OCI-LY1 (cell line): ENCODE measurements around the gene RNF19B.

Experiments used
- H2AFZ ChIP-seq: fragments of 200-600 bp; sonication (generic), shearing (Covaris generic); 2 replicates; pipeline ENCODE4 v1.6.0; 2014; ENCODE audit warnings: antibody characterized with exemption, mild to moderate bottlenecking, low read length
- H3F3A ChIP-seq: fragments of 200-600 bp; sonication (generic), shearing (Covaris generic); 2 replicates; pipeline ENCODE4 v1.6.0; 2014; ENCODE audit warnings: mild to moderate bottlenecking, antibody characterized with exemption, low read length, moderate library complexity; ENCODE audit not compliant: insufficient read depth
- H3K27ac ChIP-seq: fragments of 200-600 bp; sonication (generic); 2 replicates; pipeline ENCODE4 v1.5.1; 2014; ENCODE audit warnings: low read length, mixed run types, mild to moderate bottlenecking, low read depth; ENCODE audit not compliant: poor library complexity, severe bottlenecking
- H3K27me3 ChIP-seq: fragments of 200-600 bp; sonication (generic); 2 replicates; pipeline ENCODE4 v1.6.0; 2014; ENCODE audit warnings: antibody characterized with exemption, mild to moderate bottlenecking, low read length, moderate library complexity; ENCODE audit not compliant: insufficient read depth
- H3K36me3 ChIP-seq: fragments of 200-600 bp; sonication (generic); 2 replicates; pipeline ENCODE4 v1.6.1; 2014; ENCODE audit warnings: mild to moderate bottlenecking, antibody characterized with exemption, low read length, moderate library complexity, mixed read lengths; ENCODE audit not compliant: insufficient read depth
- H3K4me1 ChIP-seq: fragments of 200-600 bp; sonication (generic); 2 replicates; pipeline ENCODE4 v1.5.1; 2014; ENCODE audit warnings: mild to moderate bottlenecking, low read length, moderate library complexity; ENCODE audit not compliant: insufficient read depth, severe bottlenecking
- H3K4me2 ChIP-seq: fragments of 200-600 bp; sonication (generic), shearing (Covaris generic); 2 replicates; pipeline ENCODE4 v1.6.1; 2014; ENCODE audit warnings: low read length
- H3K4me3 ChIP-seq: fragments of 200-600 bp; sonication (generic); 2 replicates; pipeline ENCODE4 v1.5.1; 2014; ENCODE audit warnings: low read length, low read depth, mild to moderate bottlenecking, mixed read lengths; ENCODE audit not compliant: poor library complexity, severe bottlenecking
- H3K79me2 ChIP-seq: fragments of 200-600 bp; shearing (Covaris generic); 2 replicates; pipeline ENCODE4 v1.6.1; 2016; ENCODE audit warnings: mixed run types, low read length, mixed read lengths; ENCODE audit not compliant: insufficient read depth
- H3K9ac ChIP-seq: fragments of 200-600 bp; sonication (generic), shearing (Covaris generic); 2 replicates; pipeline ENCODE4 v1.6.1; 2014; ENCODE audit warnings: mild to moderate bottlenecking, low read length, mixed read lengths
- H3K9me2 ChIP-seq: fragments of 200-600 bp; sonication (generic), shearing (Covaris generic); 2 replicates; pipeline ENCODE4 v1.6.1; 2014; ENCODE audit warnings: low read depth, mild to moderate bottlenecking, low read length, mixed read lengths
- H3K9me3 ChIP-seq: fragments of 200-600 bp; shearing (Covaris generic); 2 replicates; pipeline ENCODE4 v1.6.1; 2014; ENCODE audit warnings: low read length, mixed read lengths
- H4K20me1 ChIP-seq: fragments of 200-600 bp; sonication (generic), shearing (Covaris generic); 2 replicates; pipeline ENCODE4 v1.6.0; 2016; ENCODE audit warnings: mild to moderate bottlenecking, low read length; ENCODE audit not compliant: insufficient read depth
- CTCF ChIP-seq: fragments of 200-600 bp; sonication (generic), shearing (Covaris generic); IDR thresholded peaks from 2 replicates; pipeline ENCODE4 v1.5.1; 2017; ENCODE audit warnings: mild to moderate bottlenecking, antibody characterized with exemption, low read length, moderate library complexity, mixed read lengths
- EZH2 ChIP-seq: fragments of 200-600 bp; sonication (generic), shearing (Covaris generic); IDR thresholded peaks from 2 replicates; pipeline ENCODE4 v1.8.0; 2017; ENCODE audit warnings: borderline replicate concordance, mixed run types, mild to moderate bottlenecking, antibody characterized with exemption, low read length, moderate library complexity, mixed read lengths

Gene RNF19B

GRCh38 chr1:32964461-32965250, at the start of gene RNF19B:
TSS of gene RNF19B (minus strand) at chr1:32964809. CDS start at chr1:32964685, 124 bp downstream.
- H3K9me2 ChIP-seq: no peaks in the 10 kb centered on the region
- peak within 1 kb of the TSS; percentile 56; the same call in 1 of the 2 replicates for H2AFZ ChIP-seq
- H3K79me2 ChIP-seq: peaks cover 14% of the 10 kb centered on the region; the same call in 1 of the 2 replicates
- H3K27me3 ChIP-seq: 0 out of 2 replicates have a peak, but pooled peaks cover 5% of the 10 kb centered on the region
- peak within 1 kb of the TSS; percentile 87 for H3K4me2 ChIP-seq
- no peaks in the 10 kb centered on the region for H3K36me3 ChIP-seq
- H3F3A ChIP-seq: no peaks in the 10 kb centered on the region
- no peaks in the 10 kb centered on the region for H4K20me1 ChIP-seq
- H3K4me3 ChIP-seq: peak within 1 kb of the TSS; percentile 90
- no peaks in the 10 kb centered on the region for H3K9me3 ChIP-seq
- peaks cover 42% of the 10 kb centered on the region for H3K4me1 ChIP-seq
- peak within 1 kb of the TSS; percentile 50 for H3K27ac ChIP-seq
- TF ChIP-seq EZH2: no peak
- TF ChIP-seq CTCF: no peak
- H3K9ac ChIP-seq: peak within 1 kb of the TSS; percentile 72

GRCh38 chr1:33013791-33014190, 49.2 kb upstream of the RNF19B start:
- no peak overlapping the region for H3K27ac ChIP-seq
- H3K9me3 ChIP-seq: no peaks in the 10 kb centered on the region
- TF ChIP-seq CTCF (no peak), EZH2 (no peak)
- H2AFZ ChIP-seq: no peak overlapping the region
- no peaks in the 10 kb centered on the region for H4K20me1 ChIP-seq
- H3K9ac ChIP-seq: no peak overlapping the region
- H3K4me1 ChIP-seq: no peaks in the 10 kb centered on the region
- peaks cover 77% of the 10 kb centered on the region for H3K36me3 ChIP-seq
- H3K4me2 ChIP-seq: no peak overlapping the region
- H3K4me3 ChIP-seq: no peak overlapping the region
- H3K9me2 ChIP-seq: no peaks in the 10 kb centered on the region
- no peaks in the 10 kb centered on the region for H3K27me3 ChIP-seq
- H3K79me2 ChIP-seq: no peaks in the 10 kb centered on the region
- H3F3A ChIP-seq: no peaks in the 10 kb centered on the region

- no peak overlapping the region for H3K9ac ChIP-seq
- H4K20me1 ChIP-seq: no peaks in the 10 kb centered on the region
- no peaks in the 10 kb centered on the region for H3K27me3 ChIP-seq
- no peaks in the 10 kb centered on the region for H3K4me1 ChIP-seq
- H3F3A ChIP-seq: no peaks in the 10 kb centered on the region
- no peak overlapping the region for H3K27ac ChIP-seq
- no peak overlapping the region for H3K4me3 ChIP-seq
- no peaks in the 10 kb centered on the region for H3K9me3 ChIP-seq
- H3K36me3 ChIP-seq: peaks cover 77% of the 10 kb centered on the region
- H3K9me2 ChIP-seq: no peaks in the 10 kb centered on the region
- no peak for TF ChIP-seq EZH2
- no peak for TF ChIP-seq CTCF
- H3K79me2 ChIP-seq: no peaks in the 10 kb centered on the region
- H2AFZ ChIP-seq: no peak overlapping the region
- no peak overlapping the region for H3K4me2 ChIP-seq
These were observed 47.6 kb upstream of the RNF19B start for GRCh38 chr1:33012165-33012564.
